Activated CD4-positive, alpha-beta memory T cell treated with anti-CD3 and anti-CD28 coated beads, Interleukin-2, amount 10 ng/mL, durations not matched to agents 7 days and 5 days (primary cell): ENCODE measurements around the gene RESF1. TPM values are rescaled to one million over a fixed set of nuclear protein-coding genes. Genes with fewer than 3 reads are reported as not detected.
A peak's percentile ranks its signal among the peaks of the same experiment; 100 is the strongest.

Source experiments
- CTCF ChIA-PET: fragments of 350-600 bp; sonication (Branson Sonifier 250); formaldehyde crosslinking; loops from one replicate; lab custom pipeline; 2021; ENCODE audit warnings: antibody characterized with exemption, inconsistent platforms; lab: Charles Lee
- POLR2A ChIA-PET: fragments of 350-600 bp; sonication (Branson Sonifier 250); formaldehyde crosslinking; loops from one replicate; lab custom pipeline; 2021; ENCODE audit warnings: antibody characterized with exemption; lab: Charles Lee
- DNase-seq: peaks from one replicate; pipeline ENCODE4 v3.0.0-alpha.2; 2020
- H3K27ac Mint-ChIP-seq: one replicate; pipeline ENCODE4 v1.8.0; 2021; ENCODE audit warnings: mild to moderate bottlenecking, mixed read lengths
- H3K27me3 Mint-ChIP-seq: one replicate; pipeline ENCODE4 v1.8.0; 2021; ENCODE audit warnings: mixed read lengths
- H3K36me3 Mint-ChIP-seq: one replicate; pipeline ENCODE4 v1.8.0; 2021; ENCODE audit warnings: low read depth, mixed read lengths
- H3K4me1 Mint-ChIP-seq: one replicate; pipeline ENCODE4 v1.8.0; 2021; ENCODE audit warnings: mixed read lengths
- H3K4me3 Mint-ChIP-seq: one replicate; pipeline ENCODE4 v1.8.0; 2021; ENCODE audit warnings: mild to moderate bottlenecking, mixed read lengths
- H3K9me3 Mint-ChIP-seq: one replicate; pipeline ENCODE4 v1.8.0; 2021; ENCODE audit warnings: mixed read lengths
- total RNA-seq, 2 experiments: library from RNA; stranded (reverse); gene quantifications; one replicate each; pipeline ENCODE4 v1.2.3, GENCODE V29; 2021

The RESF1 gene, protein sequence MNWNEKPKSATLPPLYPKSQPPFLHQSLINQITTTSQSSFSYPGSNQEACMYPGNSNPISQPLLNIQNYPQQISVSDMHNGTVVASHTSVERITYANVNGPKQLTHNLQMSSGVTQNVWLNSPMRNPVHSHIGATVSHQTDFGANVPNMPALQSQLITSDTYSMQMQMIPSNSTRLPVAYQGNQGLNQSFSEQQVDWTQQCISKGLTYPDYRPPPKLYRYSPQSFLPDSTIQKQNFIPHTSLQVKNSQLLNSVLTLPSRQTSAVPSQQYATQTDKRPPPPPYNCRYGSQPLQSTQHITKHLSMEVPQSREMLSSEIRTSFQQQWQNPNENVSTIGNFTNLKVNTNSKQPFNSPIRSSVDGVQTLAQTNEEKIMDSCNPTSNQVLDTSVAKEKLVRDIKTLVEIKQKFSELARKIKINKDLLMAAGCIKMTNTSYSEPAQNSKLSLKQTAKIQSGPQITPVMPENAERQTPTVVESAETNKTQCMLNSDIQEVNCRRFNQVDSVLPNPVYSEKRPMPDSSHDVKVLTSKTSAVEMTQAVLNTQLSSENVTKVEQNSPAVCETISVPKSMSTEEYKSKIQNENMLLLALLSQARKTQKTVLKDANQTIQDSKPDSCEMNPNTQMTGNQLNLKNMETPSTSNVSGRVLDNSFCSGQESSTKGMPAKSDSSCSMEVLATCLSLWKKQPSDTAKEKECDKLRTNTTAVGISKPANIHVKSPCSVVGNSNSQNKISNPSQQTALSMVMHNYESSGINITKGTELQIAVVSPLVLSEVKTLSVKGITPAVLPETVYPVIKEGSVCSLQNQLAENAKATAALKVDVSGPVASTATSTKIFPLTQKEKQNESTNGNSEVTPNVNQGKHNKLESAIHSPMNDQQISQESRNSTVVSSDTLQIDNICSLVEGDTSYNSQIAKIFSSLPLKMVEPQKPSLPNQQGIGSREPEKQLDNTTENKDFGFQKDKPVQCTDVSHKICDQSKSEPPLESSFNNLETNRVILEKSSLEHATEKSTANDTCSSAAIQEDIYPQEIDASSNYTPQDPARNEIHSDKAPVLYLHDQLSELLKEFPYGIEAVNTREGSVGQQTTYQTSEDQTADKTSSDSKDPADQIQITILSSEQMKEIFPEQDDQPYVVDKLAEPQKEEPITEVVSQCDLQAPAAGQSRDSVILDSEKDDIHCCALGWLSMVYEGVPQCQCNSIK (N-terminal part only)
- total RNA-seq, result 100 to 1,000 TPM; 152 to 154 TPM

DNA sequence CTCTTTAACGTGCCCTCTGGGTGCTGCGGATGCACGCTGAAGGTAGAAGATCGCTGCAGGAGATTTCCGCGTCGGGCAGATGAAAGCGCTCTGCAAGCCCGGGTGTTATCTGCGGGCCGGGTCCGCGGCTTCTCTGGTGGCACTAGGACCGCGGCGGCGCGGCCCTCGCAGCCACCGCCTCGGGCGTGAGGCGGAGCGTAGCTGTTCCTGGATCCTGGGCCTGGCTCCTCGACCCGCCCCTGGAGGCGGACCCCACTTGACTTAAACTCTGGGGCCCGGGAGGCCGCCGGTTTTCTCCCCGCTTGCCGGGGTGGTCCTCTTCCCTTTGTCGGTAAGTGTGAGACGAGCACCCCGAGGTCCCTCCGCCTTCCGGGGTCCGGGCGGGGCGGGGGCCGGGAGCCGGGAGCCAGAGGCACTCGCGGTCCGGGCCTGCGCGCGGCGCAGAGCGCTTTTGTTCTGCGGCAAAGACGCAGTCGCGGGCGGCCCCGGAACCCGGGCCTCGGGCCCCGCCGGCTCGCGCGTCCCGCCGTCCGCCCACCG lies at the start of gene RESF1:
Gene RESF1 (plus strand): TSS at position 255 of the 540 bp plus-strand sequence. CDS start 21,541 bp downstream, outside the sequence.
- no peaks in the 10 kb centered on the region for H3K27me3 Mint-ChIP-seq
- peaks cover 65% of the 10 kb centered on the region for H3K4me1 Mint-ChIP-seq
- peaks cover 78% of the 10 kb centered on the region for H3K36me3 Mint-ChIP-seq
- peaks cover 19% of the 10 kb centered on the region for H3K9me3 Mint-ChIP-seq
- ChIA-PET CTCF (interaction anchor here (1.0 to 2.5 kb wide), 7 partner anchors 33 to 306 kb away, joined by 4 to 8 read pairs (median 7); no protein-coding TSS in a partner anchor), POLR2A (interaction anchor here (0.7 to 4.7 kb wide), 33 partner anchors 10 to 796 kb away, joined by 3 to 74 read pairs (median 7); partner anchors contain the start of genes AMN1, ETFBKMT and YARS2)
- peak within 1 kb of the TSS; percentile 98 for H3K27ac Mint-ChIP-seq
- peak; percentile 92 for DNase-seq
- peak within 1 kb of the TSS; percentile 91 for H3K4me3 Mint-ChIP-seq

DNA sequence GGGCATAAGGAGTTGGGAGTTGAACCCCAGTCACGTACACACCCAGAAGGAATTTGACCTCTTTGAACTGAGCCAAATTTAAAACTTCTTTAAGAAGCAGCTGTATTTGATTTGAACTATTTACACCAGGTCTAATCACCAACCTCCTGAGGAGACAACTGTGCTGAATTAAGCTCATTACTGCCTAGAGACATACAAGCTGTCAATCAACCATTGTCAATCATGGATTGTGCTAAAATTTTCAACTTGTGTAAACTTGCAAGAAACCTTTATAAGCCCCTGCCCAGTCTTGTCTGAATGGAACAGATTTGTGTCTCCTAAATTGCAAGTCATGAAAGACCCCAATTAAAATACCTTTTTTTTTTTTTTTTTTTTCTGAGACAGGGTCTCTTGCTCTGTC lies 44.3 kb upstream of the RESF1 start:
- Mint-ChIP-seq H3K4me3 (no peak overlapping the region), H3K9me3 (peaks cover 34% of the 10 kb centered on the region), H3K36me3 (peaks cover 26% of the 10 kb centered on the region), H3K4me1 (no peaks in the 10 kb centered on the region), H3K27ac (no peak overlapping the region), H3K27me3 (no peaks in the 10 kb centered on the region)
- ChIA-PET POLR2A (no interaction called here), CTCF (interaction anchor here (0.7 kb wide), 1 partner anchor 117 kb away, joined by 3 read pairs; no protein-coding TSS in a partner anchor)
- no peak for DNase-seq

DNA sequence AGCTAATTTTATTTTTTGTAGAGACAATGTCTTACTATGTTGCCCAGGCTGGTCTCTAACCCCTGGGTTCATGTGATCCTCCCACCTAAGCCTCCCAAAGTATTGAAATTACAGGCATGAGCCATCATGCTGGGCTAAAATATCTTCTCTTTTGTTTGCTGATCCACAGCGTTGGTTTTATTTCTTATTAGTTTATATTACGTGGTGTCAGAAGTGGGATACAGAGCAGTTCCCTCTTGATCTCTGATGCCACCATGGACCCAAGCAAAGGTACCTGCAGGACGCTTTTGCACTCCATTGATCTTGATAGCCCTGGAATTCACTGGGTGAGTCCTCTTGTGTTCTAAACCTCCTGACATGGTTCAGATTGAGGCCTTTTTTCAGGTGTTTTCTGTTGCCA lies 43.8 kb upstream of the RESF1 start:
- H3K36me3 Mint-ChIP-seq, result peaks cover 26% of the 10 kb centered on the region
- POLR2A ChIA-PET, result no interaction called here
- CTCF ChIA-PET, result no interaction called here
- H3K27ac Mint-ChIP-seq, result no peak overlapping the region
- no peaks in the 10 kb centered on the region for H3K4me1 Mint-ChIP-seq
- no peak overlapping the region for H3K4me3 Mint-ChIP-seq
- no peaks in the 10 kb centered on the region for H3K27me3 Mint-ChIP-seq
- DNase-seq, result no peak
- H3K9me3 Mint-ChIP-seq, result peaks cover 30% of the 10 kb centered on the region

DNA sequence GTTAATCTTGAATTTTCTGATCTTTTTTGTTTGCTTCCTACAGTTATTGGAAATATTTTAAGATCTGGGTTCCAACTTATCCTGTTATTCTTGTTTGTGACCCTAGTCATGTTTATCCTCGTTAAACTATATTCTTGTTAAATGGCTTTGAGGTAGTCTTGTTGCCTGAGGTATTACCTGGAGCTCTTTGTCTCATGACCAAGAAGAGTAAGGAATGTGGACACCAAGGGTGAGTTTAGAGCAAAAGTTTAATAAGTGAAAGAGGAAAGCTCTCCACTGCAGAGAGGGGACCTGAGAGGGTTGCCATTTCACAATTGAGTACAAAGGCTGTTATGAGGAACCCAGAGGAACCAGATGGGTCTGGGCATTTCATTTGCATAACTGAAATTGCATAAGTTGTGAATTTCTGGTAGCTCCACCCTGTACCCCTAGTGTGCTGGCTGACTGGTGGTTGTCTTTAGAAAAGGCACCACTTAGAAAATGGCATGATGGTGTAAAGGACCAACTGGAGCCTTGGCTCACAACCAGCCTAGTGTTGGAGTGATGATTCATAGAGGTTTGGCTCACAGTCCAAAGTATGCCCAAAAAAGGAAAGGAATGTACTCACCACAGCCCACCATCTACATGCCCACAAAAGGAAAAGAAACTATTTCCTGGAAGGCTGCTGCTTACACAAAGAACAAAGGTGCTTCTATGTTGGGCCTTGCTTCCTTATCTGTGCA lies 36.7 kb upstream of the RESF1 start:
- H3K36me3 Mint-ChIP-seq, result peaks cover 36% of the 10 kb centered on the region

DNA sequence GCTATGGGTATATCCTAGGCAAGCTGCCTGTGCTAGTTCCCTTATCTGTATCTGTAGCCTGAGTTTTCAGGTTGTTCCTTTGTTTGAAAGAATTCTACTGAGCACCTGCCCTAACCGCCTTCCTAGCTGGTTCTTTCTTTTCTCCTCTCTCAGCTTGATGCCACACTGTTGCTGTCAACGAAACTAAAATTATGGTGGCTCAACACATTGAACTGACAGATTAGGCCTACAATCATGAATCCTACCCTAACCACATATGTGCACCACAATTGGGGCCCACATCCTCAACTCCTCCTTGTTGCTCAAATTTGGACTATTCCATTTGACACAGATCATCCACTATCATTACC lies 36.2 kb upstream of the RESF1 start:
- H3K9me3 Mint-ChIP-seq, result peaks cover 32% of the 10 kb centered on the region
- no peak for DNase-seq
- peaks cover 13% of the 10 kb centered on the region for H3K4me1 Mint-ChIP-seq
- ChIA-PET POLR2A (interaction anchor here (1.4 to 3.0 kb wide), 2 partner anchors 26 to 36 kb away, joined by 4 to 7 read pairs; partner anchors contain the start of gene RESF1), CTCF (interaction anchor here (1.6 kb wide), 1 partner anchor 27 kb away, joined by 4 read pairs; no protein-coding TSS in a partner anchor)
- H3K4me3 Mint-ChIP-seq, result no peak overlapping the region
- H3K27ac Mint-ChIP-seq, result no peak overlapping the region
- H3K27me3 Mint-ChIP-seq, result no peaks in the 10 kb centered on the region
- H3K36me3 Mint-ChIP-seq, result peaks cover 37% of the 10 kb centered on the region

More for the DNA sequence above, 36.7 kb upstream of the RESF1 start:
- H3K4me3 Mint-ChIP-seq, result no peak overlapping the region
- H3K27me3 Mint-ChIP-seq, result no peaks in the 10 kb centered on the region
- no peak for DNase-seq
- no peak overlapping the region for H3K27ac Mint-ChIP-seq
- ChIA-PET CTCF (interaction anchor here (1.6 kb wide), 1 partner anchor 26 kb away, joined by 4 read pairs; no protein-coding TSS in a partner anchor), POLR2A (interaction anchor here (1.4 kb wide), 1 partner anchor 26 kb away, joined by 4 read pairs; no protein-coding TSS in a partner anchor)
- peaks cover 34% of the 10 kb centered on the region for H3K9me3 Mint-ChIP-seq
- peaks cover 9% of the 10 kb centered on the region for H3K4me1 Mint-ChIP-seq

DNA sequence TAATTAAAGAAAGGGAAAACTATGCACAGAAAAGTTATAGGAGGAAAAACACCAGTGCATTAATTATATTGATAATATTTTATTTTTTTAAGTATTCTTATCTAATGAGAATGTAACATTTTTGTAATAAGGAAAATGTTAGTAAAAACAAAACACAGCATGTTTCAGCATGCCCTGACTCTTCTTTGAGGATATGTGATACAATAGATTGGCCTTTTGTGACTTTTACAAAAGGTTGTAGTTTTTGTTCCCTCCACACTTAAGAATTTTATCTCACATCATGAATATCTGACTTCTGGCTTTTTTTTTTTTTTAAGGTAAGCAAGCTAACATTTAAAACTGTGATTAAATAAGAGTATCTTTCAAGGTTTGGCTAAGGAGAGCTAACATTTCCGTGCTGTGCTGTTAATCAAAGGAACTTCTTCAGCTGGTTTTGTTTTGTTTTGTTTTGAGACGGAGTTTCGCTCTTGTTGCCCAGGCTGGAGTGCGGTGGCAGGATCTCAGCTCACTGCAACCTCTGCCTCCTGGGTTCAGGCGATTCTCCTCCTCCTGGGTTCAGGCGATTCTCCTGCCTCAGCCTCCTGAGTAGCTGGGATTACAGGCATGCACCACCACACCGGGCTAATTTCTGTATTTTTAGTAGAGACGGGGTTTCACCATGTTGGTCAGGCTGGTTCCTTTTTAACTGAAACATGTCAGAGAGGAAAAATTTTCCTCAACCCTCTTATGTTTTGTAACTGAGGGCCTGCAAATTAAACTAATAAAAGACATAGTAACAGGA lies 30.8 kb upstream of the RESF1 start:
- CTCF ChIA-PET, result interaction anchor here (1.1 to 1.7 kb wide), 3 partner anchors 31 to 33 kb away, joined by 3 to 7 read pairs (median 4); no protein-coding TSS in a partner anchor
- POLR2A ChIA-PET, result interaction anchor here (0.9 to 1.8 kb wide), 7 partner anchors 11 to 199 kb away, joined by 3 to 17 read pairs (median 5); partner anchors contain the start of genes AMN1 and RESF1
- H3K4me3 Mint-ChIP-seq, result peak overlapping the region; percentile 72
- H3K27me3 Mint-ChIP-seq, result no peaks in the 10 kb centered on the region
- H3K4me1 Mint-ChIP-seq, result peaks cover 42% of the 10 kb centered on the region
- peak overlapping the region; percentile 95 for H3K27ac Mint-ChIP-seq
- DNase-seq, result peak; percentile 42
- H3K9me3 Mint-ChIP-seq, result peaks cover 29% of the 10 kb centered on the region
- peaks cover 54% of the 10 kb centered on the region for H3K36me3 Mint-ChIP-seq

DNA sequence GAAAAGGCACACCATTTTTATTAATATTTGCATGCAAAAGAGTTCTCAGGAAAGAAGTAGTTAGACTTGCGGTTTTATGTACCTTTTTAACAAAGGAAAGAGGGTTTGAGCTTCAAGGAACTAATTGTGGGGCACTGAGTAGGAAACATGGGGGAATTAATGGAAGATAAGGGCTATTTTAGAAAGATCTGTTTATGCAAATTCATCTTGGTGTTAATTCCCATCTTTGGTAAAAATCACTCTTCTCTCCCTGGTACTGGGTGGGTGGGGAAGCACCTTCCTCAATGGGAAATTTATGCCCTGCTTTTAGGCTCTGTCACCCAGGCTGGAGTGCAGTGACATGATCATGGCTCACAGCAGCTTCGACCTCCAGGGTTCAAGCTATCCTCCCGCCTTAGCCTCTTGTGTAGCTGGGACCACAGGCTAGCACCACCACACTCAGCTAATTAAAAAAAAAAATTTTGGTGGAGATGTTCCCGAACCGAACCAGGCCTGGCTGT lies 30.1 kb upstream of the RESF1 start:
- no peak for DNase-seq
- POLR2A ChIA-PET, result interaction anchor here (0.9 to 1.8 kb wide), 8 partner anchors 12 to 200 kb away, joined by 3 to 17 read pairs (median 4); partner anchors contain the start of genes AMN1 and RESF1
- peaks cover 52% of the 10 kb centered on the region for H3K36me3 Mint-ChIP-seq
- H3K4me3 Mint-ChIP-seq, result peak overlapping the region; percentile 72
- H3K4me1 Mint-ChIP-seq, result peaks cover 42% of the 10 kb centered on the region
- H3K27ac Mint-ChIP-seq, result peak overlapping the region; percentile 95
- CTCF ChIA-PET, result interaction anchor here (1.1 to 1.7 kb wide), 3 partner anchors 32 to 33 kb away, joined by 3 to 7 read pairs (median 4); no protein-coding TSS in a partner anchor
- H3K27me3 Mint-ChIP-seq, result no peaks in the 10 kb centered on the region
- H3K9me3 Mint-ChIP-seq, result peaks cover 27% of the 10 kb centered on the region

DNA sequence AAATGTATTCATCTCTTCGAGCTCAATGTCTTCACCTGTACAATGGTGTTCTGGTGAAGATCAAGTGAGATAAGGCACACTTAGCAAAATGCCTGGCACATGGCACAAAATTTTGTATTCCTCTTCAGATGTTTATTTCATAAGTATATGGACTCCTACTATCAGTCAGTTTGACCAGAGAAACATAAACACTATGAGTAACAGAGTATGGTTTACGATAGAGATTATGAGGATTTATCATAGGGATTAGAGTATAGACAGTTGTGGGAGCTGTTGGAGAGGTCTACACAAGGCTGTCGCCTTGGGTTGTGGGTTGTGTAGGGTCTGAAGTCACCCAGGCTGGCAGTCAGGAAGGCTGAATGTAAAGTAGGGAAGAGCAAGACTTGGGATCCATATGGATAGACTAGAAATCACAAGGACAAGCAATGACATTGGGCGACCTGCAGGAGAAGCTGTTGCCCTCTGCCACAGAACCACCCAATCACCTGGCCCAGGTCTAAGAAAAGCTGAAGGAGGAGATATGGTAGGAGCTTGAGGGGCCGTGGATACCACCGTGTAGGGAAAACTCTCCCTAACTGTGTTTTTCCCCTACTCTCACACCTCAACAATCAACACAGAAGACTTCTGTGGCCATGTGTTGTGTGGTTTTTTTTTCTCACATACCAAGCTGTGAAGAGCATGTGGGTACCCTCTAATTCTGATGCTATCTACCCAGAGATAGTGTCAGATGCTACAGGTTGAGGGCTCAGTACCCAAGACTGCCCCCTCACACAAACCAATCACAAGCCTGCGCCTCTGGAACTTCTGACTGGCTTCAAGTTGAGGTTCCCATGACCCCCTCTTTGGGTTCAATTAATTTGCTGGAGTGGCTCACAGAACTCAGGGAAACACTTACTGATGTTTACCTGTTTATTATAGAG lies 27.2 kb upstream of the RESF1 start:
- CTCF ChIA-PET, result interaction anchor here (0.7 kb wide), 1 partner anchor 19 kb away, joined by 4 read pairs; no protein-coding TSS in a partner anchor
- no peak overlapping the region for H3K27ac Mint-ChIP-seq

DNA sequence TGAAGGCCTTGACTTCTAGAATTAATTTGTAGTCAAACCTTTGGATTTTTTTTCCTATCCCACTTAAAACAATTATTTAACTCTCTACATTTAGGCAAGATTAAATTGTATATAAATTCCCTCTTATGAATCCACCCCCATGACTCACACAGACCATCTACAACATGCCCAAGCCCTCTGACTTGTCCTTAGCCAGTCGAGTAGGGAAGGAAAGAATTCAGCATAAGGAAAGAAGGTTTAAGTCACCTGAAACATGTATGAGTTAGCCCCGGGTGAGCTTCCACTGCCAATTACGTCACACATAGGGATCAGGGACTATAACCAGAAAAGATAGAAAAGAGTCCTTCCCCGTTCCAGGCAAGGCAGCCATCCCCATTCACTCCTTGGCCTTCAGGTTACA lies 14.9 kb upstream of the RESF1 start:
- Mint-ChIP-seq H3K4me1 (no peaks in the 10 kb centered on the region), H3K27ac (no peak overlapping the region), H3K27me3 (no peaks in the 10 kb centered on the region), H3K36me3 (peaks cover 41% of the 10 kb centered on the region), H3K4me3 (no peak overlapping the region), H3K9me3 (peaks cover 55% of the 10 kb centered on the region)
- ChIA-PET CTCF (no interaction called here), POLR2A (no interaction called here)
- no peak for DNase-seq

More for the DNA sequence above, 27.2 kb upstream of the RESF1 start:
- peaks cover 42% of the 10 kb centered on the region for H3K4me1 Mint-ChIP-seq
- POLR2A ChIA-PET, result interaction anchor here (1.1 to 1.3 kb wide), 2 partner anchors 28 to 29 kb away, joined by 4 read pairs; no protein-coding TSS in a partner anchor
- H3K4me3 Mint-ChIP-seq, result no peak overlapping the region
- DNase-seq, result no peak
- H3K27me3 Mint-ChIP-seq, result no peaks in the 10 kb centered on the region
- H3K36me3 Mint-ChIP-seq, result peaks cover 51% of the 10 kb centered on the region
- H3K9me3 Mint-ChIP-seq, result peaks cover 23% of the 10 kb centered on the region

DNA sequence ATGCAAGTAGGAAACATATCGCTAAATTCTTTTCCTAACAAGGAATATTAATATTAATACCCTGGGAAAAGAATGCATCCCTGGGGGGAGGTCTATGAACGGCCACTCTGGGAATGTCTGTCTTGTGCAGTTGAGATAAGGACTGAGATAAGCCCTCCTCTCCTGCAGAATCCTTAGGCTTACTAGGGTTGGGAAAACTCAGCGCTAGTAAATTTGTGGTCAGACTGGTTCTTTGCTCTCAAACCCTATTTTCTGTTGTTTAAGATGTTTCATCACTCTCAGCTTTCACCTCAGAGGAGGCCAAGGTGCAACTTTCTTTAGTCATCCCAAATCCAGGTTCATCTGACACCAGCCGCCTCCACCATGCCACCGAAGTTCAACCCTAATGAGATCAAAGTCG lies 11.2 kb upstream of the RESF1 start:
- ChIA-PET POLR2A (no interaction called here), CTCF (no interaction called here)
- Mint-ChIP-seq H3K4me3 (no peak overlapping the region), H3K9me3 (peaks cover 56% of the 10 kb centered on the region), H3K27ac (no peak overlapping the region), H3K36me3 (peaks cover 51% of the 10 kb centered on the region), H3K27me3 (no peaks in the 10 kb centered on the region), H3K4me1 (peaks cover 6% of the 10 kb centered on the region)
- DNase-seq, result no peak
